ENCODE measurements around the gene GRIK3. TPM values are rescaled to one million over a fixed set of nuclear protein-coding genes. Genes with fewer than 3 reads are reported as not detected.

GRIK3 gene
- total and polyA plus RNA-seq, 2 of the 8 experiments (the other 6 are each of a cell fraction or from before 2014, with no cell fraction given): 2.1 to 3.4 TPM

DNA sequence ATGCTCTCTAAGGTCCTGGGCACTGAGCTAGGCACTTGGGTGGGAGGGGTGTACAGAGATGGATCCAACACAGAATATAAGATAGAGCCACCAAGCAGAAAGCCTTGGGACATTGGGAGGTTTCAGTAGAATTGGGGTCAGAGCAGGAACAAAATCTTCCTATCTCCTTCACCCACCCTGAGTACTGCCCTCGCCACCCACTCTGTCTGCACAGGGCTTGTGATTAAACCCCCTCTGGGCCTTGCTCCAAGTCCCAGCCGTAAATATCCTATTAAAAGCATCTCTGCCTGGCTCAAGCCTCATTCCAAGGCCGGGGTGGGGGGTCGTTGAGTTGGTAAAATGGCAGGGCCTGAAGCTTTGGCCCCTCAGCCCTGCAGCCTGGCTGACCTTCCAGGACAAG lies 166.7 kb downstream of the GRIK3 start:
- FAIRE-seq (no peak), DNase-seq (ENCODE audit: low read depth in 1 of 2, low spot score in 2 of 2) (no peak)
- H3K4me2 ChIP-seq (ENCODE audit: insufficient read depth in 1 of 2, low read depth in 2 of 2, low read length in 2 of 2): no peak overlapping the region
- H2BK12ac ChIP-seq (ENCODE audit: low read depth, low read length): no peak overlapping the region
- no peak overlapping the region for H4K5ac ChIP-seq (ENCODE audit: insufficient read length, low read depth, low read length)
- H2AK5ac ChIP-seq (ENCODE audit: low read depth, low read length): no peak overlapping the region
- no peaks in the 10 kb centered on the region for H3K27me3 ChIP-seq (replicated peaks in 1 of 4; ENCODE audit: control insufficient read depth in 3 of 4, extremely low read depth in 1 of 4, insufficient read depth in 3 of 4, low read length in 3 of 4)
- no peak overlapping the region for H2BK15ac ChIP-seq (ENCODE audit: low read length)
- H3K9ac ChIP-seq (replicated peaks in 1 of 4; ENCODE audit: extremely low read depth in 1 of 4, low read depth in 3 of 4, low read length in 3 of 4): no peak overlapping the region
- H3K4me1 ChIP-seq (replicated peaks in 1 of 4; ENCODE audit: control insufficient read depth in 3 of 4, insufficient read depth in 4 of 4, low read length in 3 of 4): no peaks in the 10 kb centered on the region; a peak in 1 of 7 replicates
- no peak overlapping the region for H2BK20ac ChIP-seq (ENCODE audit: low read length)
- no peak overlapping the region for H3K56ac ChIP-seq (replicated peaks; ENCODE audit: insufficient read length, low read depth, low read length)
- H3K18ac ChIP-seq (ENCODE audit: extremely low read depth, low read length): no peak overlapping the region
- no peaks in the 10 kb centered on the region for H3K9me3 ChIP-seq (ENCODE audit: insufficient read depth in 2 of 2, low read depth in 1 of 2, low read length in 1 of 2)
- H4K91ac ChIP-seq (replicated peaks; ENCODE audit: insufficient read length, low read length): no peak overlapping the region
- H3K4ac ChIP-seq (replicated peaks; ENCODE audit: insufficient read length, low read depth, low read length): no peak overlapping the region
- no peaks in the 10 kb centered on the region for H3K23me2 ChIP-seq (ENCODE audit: low read depth, low read length)
- H2BK120ac ChIP-seq (replicated peaks; ENCODE audit: low read depth, low read length): no peak overlapping the region
- H2AFZ ChIP-seq (ENCODE audit: low read length): no peak overlapping the region
- H4K8ac ChIP-seq (ENCODE audit: extremely low read depth, insufficient read depth, low read length): no peak overlapping the region
- no peaks in the 10 kb centered on the region for H3K79me2 ChIP-seq (ENCODE audit: control insufficient read depth in 1 of 2, insufficient read depth in 2 of 2, low read length in 2 of 2)
- 98% methylated on average over 4 of the region's 4 CpGs; no CpG with 5 or more reads in 1 of the 2 experiments for WGBS, 2 experiments (ENCODE audit: extremely low coverage in 1 of 2, insufficient coverage in 1 of 2, insufficient read length in 1 of 2, insufficient replicate concordance in 2 of 2, low coverage in 1 of 2, low lambda C conversion rate in 2 of 2, missing lambda C conversion rate in 1 of 2)
- no peak overlapping the region for H3K27ac ChIP-seq (ENCODE audit: low read depth, low read length)
- H2BK5ac ChIP-seq (ENCODE audit: low read depth, low read length): no peak overlapping the region
- H3K14ac ChIP-seq (ENCODE audit: insufficient read length): no peak overlapping the region
- no peak overlapping the region for H3K4me3 ChIP-seq (ENCODE audit: extremely low read depth in 1 of 4, insufficient read depth in 2 of 4, low read depth in 3 of 4, low read length in 4 of 4)
- POLR2A ChIA-PET (ENCODE audit: partially characterized antibody): no interaction called here
- no peaks in the 10 kb centered on the region for H3K36me3 ChIP-seq (ENCODE audit: control insufficient read depth in 2 of 4, insufficient read depth in 4 of 4, low read length in 3 of 4)
- no peaks in the 10 kb centered on the region for H3K79me1 ChIP-seq (ENCODE audit: low read depth, low read length)
- no peak overlapping the region for H3K23ac ChIP-seq (ENCODE audit: insufficient read length)
- H4K20me1 ChIP-seq (replicated peaks in 1 of 2; ENCODE audit: control insufficient read depth in 1 of 2, insufficient read depth in 2 of 2, low read length in 2 of 2): peaks cover 0 to 2% of the 10 kb centered on the region in 2 experiments
- CTCF ChIA-PET (ENCODE audit: partially characterized antibody): interaction anchor here (0.6 to 13.5 kb wide), 5 partner anchors 11 to 150 kb away, joined by 3 to 211 read pairs (median 57); no protein-coding TSS in a partner anchor
- TF ChIP-seq TAF7 (optimal IDR thresholded peaks at IDR 0.05; ENCODE audit: borderline replicate concordance, low read depth, low read length) (no peak), POLR2AphosphoS5 (IDR thresholded peaks at IDR 0.05; ENCODE audit: low read depth, low read length) (no peak), EP300 (IDR thresholded peaks at IDR 0.05; ENCODE audit: borderline replicate concordance in 1 of 2, low read depth in 2 of 2, low read length in 2 of 2) (no peak), SAP30 (IDR thresholded peaks at IDR 0.05; ENCODE audit: insufficient read depth, insufficient replicate concordance, low read length) (no peak), BACH1 (IDR thresholded peaks at IDR 0.05; ENCODE audit: low read length) (no peak), HDAC2 (IDR thresholded peaks at IDR 0.05; ENCODE audit: borderline replicate concordance in 1 of 2, low read depth in 2 of 2, low read length in 2 of 2) (no peak), EGR1 (IDR thresholded peaks at IDR 0.05; ENCODE audit: borderline replicate concordance, low read depth, low read length) (no peak), NANOG (IDR thresholded peaks at IDR 0.05; ENCODE audit: insufficient read depth, low read depth, low read length, poor library complexity, severe bottlenecking) (no peak)
- TF ChIP-seq, protein P1, sequence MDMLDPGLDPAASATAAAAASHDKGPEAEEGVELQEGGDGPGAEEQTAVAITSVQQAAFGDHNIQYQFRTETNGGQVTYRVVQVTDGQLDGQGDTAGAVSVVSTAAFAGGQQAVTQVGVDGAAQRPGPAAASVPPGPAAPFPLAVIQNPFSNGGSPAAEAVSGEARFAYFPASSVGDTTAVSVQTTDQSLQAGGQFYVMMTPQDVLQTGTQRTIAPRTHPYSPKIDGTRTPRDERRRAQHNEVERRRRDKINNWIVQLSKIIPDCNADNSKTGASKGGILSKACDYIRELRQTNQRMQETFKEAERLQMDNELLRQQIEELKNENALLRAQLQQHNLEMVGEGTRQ (IDR thresholded peaks at IDR 0.05; ENCODE audit: low read length): no peak
- TF ChIP-seq, protein P2, sequence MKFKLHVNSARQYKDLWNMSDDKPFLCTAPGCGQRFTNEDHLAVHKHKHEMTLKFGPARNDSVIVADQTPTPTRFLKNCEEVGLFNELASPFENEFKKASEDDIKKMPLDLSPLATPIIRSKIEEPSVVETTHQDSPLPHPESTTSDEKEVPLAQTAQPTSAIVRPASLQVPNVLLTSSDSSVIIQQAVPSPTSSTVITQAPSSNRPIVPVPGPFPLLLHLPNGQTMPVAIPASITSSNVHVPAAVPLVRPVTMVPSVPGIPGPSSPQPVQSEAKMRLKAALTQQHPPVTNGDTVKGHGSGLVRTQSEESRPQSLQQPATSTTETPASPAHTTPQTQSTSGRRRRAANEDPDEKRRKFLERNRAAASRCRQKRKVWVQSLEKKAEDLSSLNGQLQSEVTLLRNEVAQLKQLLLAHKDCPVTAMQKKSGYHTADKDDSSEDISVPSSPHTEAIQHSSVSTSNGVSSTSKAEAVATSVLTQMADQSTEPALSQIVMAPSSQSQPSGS (IDR thresholded peaks at IDR 0.05; ENCODE audit: low read length): no peak
